Kidney epithelial cell (primary cell): ENCODE data around the gene HAUS7. TPM values are rescaled to one million over a fixed set of nuclear protein-coding genes. Genes with fewer than 3 reads are reported as not detected.

ENCODE experiments used
- DNase-seq: peaks from one replicate; pipeline ENCODE4 v3.0.0-alpha.2; 2010; ENCODE audit warnings: low read depth
- H3K27me3 ChIP-seq: 2 replicates; pipeline ENCODE4 v1.6.0; 2011; ENCODE audit warnings: low read length; ENCODE audit not compliant: control insufficient read depth, insufficient read depth
- H3K36me3 ChIP-seq: 2 replicates; pipeline ENCODE4 v1.5.1; 2011; ENCODE audit warnings: low read length; ENCODE audit not compliant: control insufficient read depth, insufficient read depth
- H3K4me3 ChIP-seq: 2 replicates; pipeline ENCODE4 v1.5.1; 2011; ENCODE audit warnings: low read depth, mild to moderate bottlenecking, control low read depth, low read length
- total RNA-seq: library from RNA; depleted of rRNA; stranded (reverse); fragments of >200 nt; gene quantifications from 2 replicates; pipeline ENCODE4 v1.2.3, GENCODE V29; 2015
- TF ChIP-seq, protein P1 (sequence below): IDR thresholded peaks from 2 replicates; pipeline ENCODE4 v1.5.1; 2011; ENCODE audit warnings: mild to moderate bottlenecking, moderate library complexity, low read length, control low read depth, inconsistent platforms; ENCODE audit not compliant: insufficient read depth, poor library complexity, severe bottlenecking

HAUS7 gene
- total RNA-seq, 1 donor from 2014 or later: 25.8 TPM

DNA sequence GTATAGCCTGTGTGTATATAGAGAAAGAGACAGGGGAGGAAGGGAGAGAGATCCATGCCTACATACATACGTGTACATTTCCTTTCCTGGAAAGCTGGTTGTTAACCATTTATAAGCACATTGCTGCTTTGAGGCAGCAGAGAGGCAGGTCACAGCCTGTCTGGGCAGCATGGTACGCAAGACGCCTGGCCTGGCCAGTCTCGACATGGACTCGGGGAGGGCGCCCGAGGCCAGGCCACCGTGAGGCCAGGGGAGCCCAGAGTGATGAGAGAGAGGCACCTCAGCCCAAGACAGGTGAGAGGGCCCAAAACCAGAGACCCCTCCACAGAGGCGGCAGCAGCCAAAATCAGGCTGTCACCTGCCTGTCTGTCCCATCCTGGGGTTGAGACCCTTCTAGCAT is 28.4 kb downstream of the HAUS7 start:
- TF ChIP-seq, protein P1, sequence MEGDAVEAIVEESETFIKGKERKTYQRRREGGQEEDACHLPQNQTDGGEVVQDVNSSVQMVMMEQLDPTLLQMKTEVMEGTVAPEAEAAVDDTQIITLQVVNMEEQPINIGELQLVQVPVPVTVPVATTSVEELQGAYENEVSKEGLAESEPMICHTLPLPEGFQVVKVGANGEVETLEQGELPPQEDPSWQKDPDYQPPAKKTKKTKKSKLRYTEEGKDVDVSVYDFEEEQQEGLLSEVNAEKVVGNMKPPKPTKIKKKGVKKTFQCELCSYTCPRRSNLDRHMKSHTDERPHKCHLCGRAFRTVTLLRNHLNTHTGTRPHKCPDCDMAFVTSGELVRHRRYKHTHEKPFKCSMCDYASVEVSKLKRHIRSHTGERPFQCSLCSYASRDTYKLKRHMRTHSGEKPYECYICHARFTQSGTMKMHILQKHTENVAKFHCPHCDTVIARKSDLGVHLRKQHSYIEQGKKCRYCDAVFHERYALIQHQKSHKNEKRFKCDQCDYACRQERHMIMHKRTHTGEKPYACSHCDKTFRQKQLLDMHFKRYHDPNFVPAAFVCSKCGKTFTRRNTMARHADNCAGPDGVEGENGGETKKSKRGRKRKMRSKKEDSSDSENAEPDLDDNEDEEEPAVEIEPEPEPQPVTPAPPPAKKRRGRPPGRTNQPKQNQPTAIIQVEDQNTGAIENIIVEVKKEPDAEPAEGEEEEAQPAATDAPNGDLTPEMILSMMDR: no peak
- no peak for DNase-seq
- no peaks in the 10 kb centered on the region for H3K27me3 ChIP-seq

DNA sequence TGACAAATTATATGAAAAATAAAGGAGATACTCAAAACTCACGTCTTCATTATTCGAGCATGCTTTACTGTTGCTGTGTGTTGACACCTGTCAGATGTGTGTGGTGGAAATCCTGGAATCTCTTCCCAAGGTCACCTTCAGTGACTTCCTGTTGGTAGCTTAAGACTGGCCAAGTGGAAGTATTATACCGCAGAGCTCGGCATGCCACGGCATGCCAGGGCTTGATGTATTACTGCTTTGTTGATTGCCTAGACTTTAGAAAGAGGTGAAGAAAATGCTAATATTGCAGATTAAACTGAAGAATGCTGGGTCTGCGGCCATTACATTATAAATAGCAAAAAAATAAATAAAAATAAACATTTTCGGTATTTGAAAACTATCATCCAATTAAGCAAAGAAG is 29.1 kb downstream of the HAUS7 start:
- Histone ChIP-seq H3K4me3 (no peak overlapping the region), H3K36me3 (no peaks in the 10 kb centered on the region)

More for the DNA sequence above, 28.4 kb downstream of the HAUS7 start:
- no peaks in the 10 kb centered on the region for H3K36me3 ChIP-seq
- no peak overlapping the region for H3K4me3 ChIP-seq

DNA sequence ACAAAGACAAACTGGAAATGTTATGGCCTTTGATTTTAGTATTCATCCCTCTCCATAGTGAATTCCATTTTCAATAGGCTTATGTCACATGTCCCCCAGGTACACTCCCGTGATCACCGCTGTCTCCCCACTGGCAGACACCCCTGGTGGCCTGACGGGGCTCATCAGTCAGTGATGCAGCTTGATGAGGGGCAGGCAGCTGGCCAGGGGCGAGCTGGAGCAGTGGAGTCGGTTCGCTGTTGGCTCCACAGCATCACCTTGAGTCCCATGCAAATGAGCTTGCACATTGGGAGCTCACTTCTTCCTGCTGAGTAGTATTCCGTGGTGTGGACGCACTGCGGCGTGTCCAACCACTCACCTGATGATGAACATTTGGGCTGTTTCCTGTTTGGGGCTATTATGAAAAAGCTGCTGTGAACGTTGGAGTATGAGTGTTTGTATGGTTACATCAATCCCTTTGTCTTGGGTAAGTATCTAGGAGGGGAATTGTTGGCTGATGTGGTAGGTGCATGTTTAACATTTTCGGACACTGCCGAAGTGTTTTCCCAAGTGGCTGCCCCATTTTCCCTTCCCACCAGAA is 29.7 kb downstream of the HAUS7 start:
- no peak for DNase-seq
- H3K36me3 ChIP-seq: no peaks in the 10 kb centered on the region
- TF ChIP-seq, protein P1: no peak
- no peaks in the 10 kb centered on the region for H3K27me3 ChIP-seq
- H3K4me3 ChIP-seq: no peak overlapping the region

More for the DNA sequence above, 29.1 kb downstream of the HAUS7 start:
- DNase-seq: no peak
- TF ChIP-seq, protein P1: no peak
- H3K27me3 ChIP-seq: no peaks in the 10 kb centered on the region

DNA sequence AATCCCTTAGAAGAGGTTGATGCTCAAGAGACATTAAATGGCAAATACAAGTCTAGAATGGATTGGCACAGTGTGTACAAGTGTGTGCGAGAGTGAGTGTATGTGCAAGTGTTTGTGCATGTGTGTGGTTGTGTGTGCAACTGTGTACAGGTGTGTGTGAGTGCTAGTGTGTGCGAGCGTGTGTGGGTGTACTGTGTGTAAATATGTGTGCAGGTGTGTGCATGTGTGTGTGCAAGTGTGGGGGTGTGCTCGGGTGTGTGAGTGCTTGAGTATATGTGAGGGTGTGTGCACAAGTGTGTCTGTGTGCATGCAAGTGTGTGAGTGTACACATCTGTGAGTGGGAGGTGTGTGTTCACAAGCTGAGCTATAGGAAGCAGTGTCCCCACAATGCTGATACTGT is 30.4 kb downstream of the HAUS7 start:
- Histone ChIP-seq H3K27me3 (no peaks in the 10 kb centered on the region), H3K4me3 (no peak overlapping the region), H3K36me3 (no peaks in the 10 kb centered on the region)
- TF ChIP-seq, protein P1: no peak
- no peak for DNase-seq

DNA sequence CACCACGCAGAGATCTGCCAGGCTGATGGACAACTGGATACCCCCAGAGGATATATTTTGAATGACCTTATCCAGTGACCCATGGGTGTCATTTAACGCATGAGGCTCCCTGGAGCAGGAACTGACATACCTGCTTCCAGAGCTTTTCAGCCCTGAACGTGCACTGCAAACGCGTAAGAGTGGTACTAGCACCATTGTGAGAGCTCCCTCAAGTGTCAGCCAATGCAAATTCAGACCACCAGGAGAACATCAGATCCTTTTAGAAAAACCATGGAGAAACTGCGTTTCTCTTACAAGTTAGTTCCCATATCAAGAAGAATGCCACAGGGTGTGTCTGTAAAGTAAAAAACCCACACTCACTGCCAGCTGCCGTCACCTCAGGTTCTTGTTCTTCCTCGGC is 31.8 kb downstream of the HAUS7 start:
- H3K27me3 ChIP-seq: peaks cover 4% of the 10 kb centered on the region
- DNase-seq: no peak
- H3K4me3 ChIP-seq: no peak overlapping the region
- TF ChIP-seq, protein P1: peak; percentile 47
- H3K36me3 ChIP-seq: no peaks in the 10 kb centered on the region

DNA sequence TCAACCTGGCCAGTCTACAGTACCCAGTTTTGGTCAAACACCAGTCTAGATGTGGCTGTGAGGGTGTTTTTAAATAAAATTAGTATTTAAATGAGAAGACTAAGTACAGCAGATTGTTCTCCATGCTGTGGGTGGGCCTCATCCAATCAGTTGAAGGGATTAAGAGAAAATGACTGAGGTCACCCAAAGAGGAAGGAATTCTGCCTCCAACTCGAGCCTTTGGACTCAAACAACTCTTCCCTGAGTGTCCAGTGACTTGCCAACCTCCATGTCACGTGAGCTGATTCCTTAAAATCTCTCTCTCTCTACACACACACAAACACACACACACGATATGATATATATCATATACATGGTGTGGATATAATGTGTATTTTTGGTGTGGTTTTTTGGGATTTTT is 34.5 kb downstream of the HAUS7 start:
- DNase-seq: no peak
- no peaks in the 10 kb centered on the region for H3K36me3 ChIP-seq
- TF ChIP-seq, protein P1: no peak
- no peak overlapping the region for H3K4me3 ChIP-seq
- peaks cover 4% of the 10 kb centered on the region for H3K27me3 ChIP-seq
